A549 (cell line): ENCODE measurements around the gene OR52N4. TPM values are rescaled to one million over a fixed set of nuclear protein-coding genes. Genes with fewer than 3 reads are reported as not detected.

Source experiments
- ATAC-seq, 2 experiments: fragments of 200-7000 bp in 1 of 2; fragments of >200 bp in 1 of 2; cut with Nextera tagmentation in 1 of 2; cut with Tn5 transposase in 1 of 2; 3 replicates each; pipeline versions ENCODE4 v1.8.0 to v1.9.1; 2018 to 2020; ENCODE audit warnings: mild to moderate bottlenecking in 1 of 2, moderate library complexity in 1 of 2
- CTCF ChIA-PET: fragments of 300-600 bp; sonication (Branson Sonifier 250); formaldehyde crosslinking; extraction: SDS; loops from one replicate; lab custom pipeline; 2021; ENCODE audit warnings: antibody characterized with exemption, inconsistent platforms; lab: Yijun Ruan, JAX
- POLR2A ChIA-PET: fragments of 350-600 bp; formaldehyde crosslinking; extraction: SDS; loops from one replicate; lab custom pipeline; 2021; ENCODE audit warnings: antibody characterized with exemption, inconsistent platforms; lab: Yijun Ruan, JAX
- DNase-seq, 2 experiments: peaks; one replicate each; pipeline versions ENCODE4 v3.0.0 to v3.0.0-alpha.2; 2011 to 2016; ENCODE audit warnings: low read depth in 1 of 2, low spot score in 1 of 2
- FAIRE-seq: peaks from 2 replicates; lab custom pipeline; 2011; peaks lifted over from hg19 to GRCh38; lab: Jason Lieb, UNC
- H3K27ac ChIP-seq, 2 experiments: fragments of >200 bp; sonication (Bioruptor Twin); formaldehyde crosslinking; 3 replicates each; pipeline ENCODE4 v1.5.1; 2016 to 2017
- H3K4me1 ChIP-seq: fragments of >200 bp; sonication (Bioruptor Twin); formaldehyde crosslinking; 3 replicates; pipeline ENCODE4 v1.6.1; 2016
- H3K4me2 ChIP-seq: fragments of >200 bp; sonication (Bioruptor Twin); formaldehyde crosslinking; 3 replicates; pipeline ENCODE4 v1.6.1; 2016
- H3K4me3 ChIP-seq: fragments of >200 bp; sonication (Bioruptor Twin); formaldehyde crosslinking; 3 replicates; pipeline ENCODE4 v1.5.1; 2016
- H3K9me3 ChIP-seq: fragments of >200 bp; sonication (Bioruptor Twin); formaldehyde crosslinking; 3 replicates; pipeline ENCODE4 v1.6.1; 2016
- CBX8 ChIP-seq: fragments of 200-600 bp; sonication (generic); IDR thresholded peaks from 2 replicates; pipeline ENCODE4 v1.6.1; 2016
- CEBPB ChIP-seq, 2 experiments: fragments of >200 bp in 1 of 2; sonication (Bioruptor Twin) in 1 of 2; formaldehyde crosslinking in 1 of 2; IDR thresholded peaks; 2 replicates each; pipeline ENCODE4 v1.6.1; 2012 to 2016
- CHD4 ChIP-seq: fragments of 200-600 bp; sonication (generic); IDR thresholded peaks from 2 replicates; pipeline ENCODE4 v1.6.1; 2016; ENCODE audit warnings: antibody characterized with exemption, mild to moderate bottlenecking, borderline replicate concordance
- EHMT2 ChIP-seq: fragments of 200-600 bp; sonication (generic); IDR thresholded peaks from 2 replicates; pipeline ENCODE4 v1.6.1; 2016; ENCODE audit warnings: antibody characterized with exemption, low read depth, mild to moderate bottlenecking, moderate library complexity
- EP300 ChIP-seq, 2 experiments: fragments of >200 bp; sonication (Bioruptor Twin); formaldehyde crosslinking; IDR thresholded peaks; 2 replicates in 1 of 2; 3 replicates in 1 of 2; pipeline ENCODE4 v1.6.1; 2016 to 2017
- FOSB ChIP-seq: fragments of 250-450 bp; sonication (Bioruptor Pico); IDR thresholded peaks from 2 replicates; pipeline ENCODE4 v1.5.0; 2020; ENCODE audit warnings: mild to moderate bottlenecking, moderate library complexity
- HOXB13 ChIP-seq: fragments of 250-450 bp; sonication (Bioruptor Pico); IDR thresholded peaks from 2 replicates; pipeline ENCODE4 v1.5.0; 2020; ENCODE audit warnings: low read depth, mild to moderate bottlenecking, moderate library complexity
- HOXB5 ChIP-seq: fragments of 250-450 bp; sonication (Bioruptor Pico); IDR thresholded peaks from 2 replicates; pipeline ENCODE4 v1.5.0; 2020; ENCODE audit warnings: mild to moderate bottlenecking, moderate library complexity
- JUN ChIP-seq, 2 experiments: fragments of >200 bp; sonication (Bioruptor Twin); formaldehyde crosslinking; IDR thresholded peaks; 2 replicates in 1 of 2; 3 replicates in 1 of 2; pipeline ENCODE4 v1.6.1; 2016 to 2017
- JUNB ChIP-seq: fragments of >200 bp; sonication (Bioruptor Twin); formaldehyde crosslinking; IDR thresholded peaks from 2 replicates; pipeline ENCODE4 v1.6.1; 2016
- KDM1A ChIP-seq: fragments of 200-600 bp; sonication (generic); IDR thresholded peaks from 2 replicates; pipeline ENCODE4 v1.6.1; 2016; ENCODE audit warnings: low read depth, mild to moderate bottlenecking
- MYC ChIP-seq: IDR thresholded peaks from 2 replicates; pipeline ENCODE4 v1.6.1; 2012; ENCODE audit warnings: mild to moderate bottlenecking, inconsistent platforms, low read length, improper control_type of control experiment, borderline replicate concordance
- NPAS2 ChIP-seq: fragments of 250-450 bp; sonication (Bioruptor Pico); IDR thresholded peaks from 2 replicates; pipeline ENCODE4 v1.8.0; 2022; ENCODE audit warnings: mild to moderate bottlenecking, moderate library complexity, borderline replicate concordance
- NR3C1 ChIP-seq: fragments of >200 bp; sonication (Bioruptor Twin); formaldehyde crosslinking; IDR thresholded peaks from 3 replicates; pipeline ENCODE4 v1.6.1; 2017
- PHF8 ChIP-seq: fragments of 200-600 bp; sonication (generic); IDR thresholded peaks from 2 replicates; pipeline ENCODE4 v1.6.1; 2016; ENCODE audit warnings: low read depth, mild to moderate bottlenecking, antibody characterized with exemption, moderate library complexity, borderline replicate concordance
- POLR2AphosphoS2 ChIP-seq: conservative IDR thresholded peaks from 2 replicates; pipeline ENCODE4 v1.6.1; 2012; ENCODE audit warnings: low read length, improper control_type of control experiment, inconsistent platforms
- RAD21 ChIP-seq, 2 experiments: fragments of >200 bp in 1 of 2; sonication (Bioruptor Twin) in 1 of 2; formaldehyde crosslinking in 1 of 2; IDR thresholded peaks in 1 of 2; conservative IDR thresholded peaks in 1 of 2; 2 replicates in 1 of 2; 3 replicates in 1 of 2; pipeline ENCODE4 v1.6.1; 2012 to 2018; ENCODE audit warnings: inconsistent platforms in 1 of 2
- RCOR1 ChIP-seq: fragments of 150-350 bp; IDR thresholded peaks from 2 replicates; pipeline ENCODE4 v1.6.1; 2014; ENCODE audit warnings: antibody characterized with exemption, low read length, low read depth
- RNF2 ChIP-seq: fragments of 200-600 bp; sonication (generic); IDR thresholded peaks from 2 replicates; pipeline ENCODE4 v1.6.1; 2016; ENCODE audit warnings: low read depth, mild to moderate bottlenecking, antibody characterized with exemption, moderate library complexity, borderline replicate concordance
- SMC3 ChIP-seq: fragments of >200 bp; sonication (Bioruptor Twin); formaldehyde crosslinking; IDR thresholded peaks from 3 replicates; pipeline ENCODE4 v1.6.1; 2018; ENCODE audit warnings: inconsistent platforms
- SREBF2 ChIP-seq: fragments of 450-650 bp; IDR thresholded peaks from 2 replicates; pipeline ENCODE4 v1.6.1; 2014; ENCODE audit warnings: mild to moderate bottlenecking, moderate library complexity
- TP53 ChIP-seq: fragments of 250-450 bp; sonication (Bioruptor Pico); IDR thresholded peaks from 2 replicates; pipeline ENCODE4 v1.5.0; 2021; ENCODE audit warnings: mild to moderate bottlenecking, moderate library complexity
- ZFP36 ChIP-seq: fragments of 450-650 bp; IDR thresholded peaks from 2 replicates; pipeline ENCODE4 v1.6.1; 2014; ENCODE audit warnings: borderline replicate concordance; ENCODE audit not compliant: partially characterized antibody
- WGBS: methylation state at CpG from one replicate; pipeline ENCODE4 v1.1.6; 2017; ENCODE audit errors: missing lambda C conversion rate; 5-methylcytosine and 5-hydroxymethylcytosine counted together
- polyA plus RNA-seq, 4 experiments: library from polyadenylated mRNA; depleted of rRNA in 3 of 4; stranded (reverse); fragments of >200 nt; fragmentation: RNase III in 1 of 4; extraction: RNeasy Plus Mini Kit Qiagen cat#74134 plus additional on column Dnase treatment in 1 of 4; gene quantifications; 2 replicates in 3 of 4; 3 replicates in 1 of 4; pipeline ENCODE4 v1.2.3, GENCODE V29; 2011 to 2017
- TF ChIP-seq, protein P1 (sequence below): fragments of >200 bp; sonication (Bioruptor Twin); formaldehyde crosslinking; IDR thresholded peaks from 3 replicates; pipeline ENCODE4 v1.6.1; 2016
- TF ChIP-seq, protein P2 (sequence below): fragments of 250-450 bp; sonication (Bioruptor Pico); IDR thresholded peaks from 2 replicates; pipeline ENCODE4 v1.5.0; 2020; ENCODE audit warnings: low read depth, mild to moderate bottlenecking, moderate library complexity
- TF ChIP-seq, protein P3 (sequence below): IDR thresholded peaks from 2 replicates; pipeline ENCODE4 v1.6.1; 2012
- TF ChIP-seq, protein P4 (sequence below): IDR thresholded peaks from 2 replicates; pipeline ENCODE4 v1.6.1; 2012
- TF ChIP-seq, protein P5 (sequence below): fragments of >200 bp; sonication (Bioruptor Twin); formaldehyde crosslinking; IDR thresholded peaks from 2 replicates; pipeline ENCODE4 v1.6.1; 2016

The OR52N4 gene
- polyA plus RNA-seq, 2 of the 4 experiments (the other 2 are of a cell fraction), result not detected

DNA sequence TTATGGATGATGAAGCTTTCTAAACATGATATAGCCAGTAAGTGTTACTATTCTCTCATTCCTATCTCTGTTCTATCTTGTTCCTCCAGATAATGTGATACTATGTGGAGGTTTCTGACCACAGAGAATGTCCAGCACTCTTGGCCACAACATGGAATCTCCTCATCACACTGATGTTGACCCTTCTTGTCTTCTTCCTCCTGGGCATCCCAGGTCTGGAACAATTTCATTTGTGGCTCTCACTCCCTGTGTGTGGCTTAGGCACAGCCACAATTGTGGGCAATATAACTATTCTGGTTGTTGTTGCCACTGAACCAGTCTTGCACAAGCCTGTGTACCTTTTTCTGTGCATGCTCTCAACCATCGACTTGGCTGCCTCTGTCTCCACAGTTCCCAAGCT, 27.7 kb upstream of the OR52N4 start:
- H3K4me3 ChIP-seq, result no peak overlapping the region
- CTCF ChIA-PET, result interaction anchor here (1.2 kb wide), 1 partner anchor 126 kb away, joined by 3 read pairs; no protein-coding TSS in a partner anchor
- POLR2A ChIA-PET, result no interaction called here
- H3K9me3 ChIP-seq, result no peaks in the 10 kb centered on the region
- ATAC-seq, result no peak
- 0% methylated on average over 1 of the region's 1 CpG for WGBS
- H3K4me1 ChIP-seq, result no peaks in the 10 kb centered on the region
- no peak overlapping the region for H3K27ac ChIP-seq
- no peak for FAIRE-seq
- H3K4me2 ChIP-seq, result no peak overlapping the region
- TF ChIP-seq CHD4, result no peak
- no peak for TF ChIP-seq EHMT2
- TF ChIP-seq, protein P1, sequence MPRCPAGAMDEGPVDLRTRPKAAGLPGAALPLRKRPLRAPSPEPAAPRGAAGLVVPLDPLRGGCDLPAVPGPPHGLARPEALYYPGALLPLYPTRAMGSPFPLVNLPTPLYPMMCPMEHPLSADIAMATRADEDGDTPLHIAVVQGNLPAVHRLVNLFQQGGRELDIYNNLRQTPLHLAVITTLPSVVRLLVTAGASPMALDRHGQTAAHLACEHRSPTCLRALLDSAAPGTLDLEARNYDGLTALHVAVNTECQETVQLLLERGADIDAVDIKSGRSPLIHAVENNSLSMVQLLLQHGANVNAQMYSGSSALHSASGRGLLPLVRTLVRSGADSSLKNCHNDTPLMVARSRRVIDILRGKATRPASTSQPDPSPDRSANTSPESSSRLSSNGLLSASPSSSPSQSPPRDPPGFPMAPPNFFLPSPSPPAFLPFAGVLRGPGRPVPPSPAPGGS, result no peak
- TF ChIP-seq ZFP36, result no peak
- TF ChIP-seq, protein P2, sequence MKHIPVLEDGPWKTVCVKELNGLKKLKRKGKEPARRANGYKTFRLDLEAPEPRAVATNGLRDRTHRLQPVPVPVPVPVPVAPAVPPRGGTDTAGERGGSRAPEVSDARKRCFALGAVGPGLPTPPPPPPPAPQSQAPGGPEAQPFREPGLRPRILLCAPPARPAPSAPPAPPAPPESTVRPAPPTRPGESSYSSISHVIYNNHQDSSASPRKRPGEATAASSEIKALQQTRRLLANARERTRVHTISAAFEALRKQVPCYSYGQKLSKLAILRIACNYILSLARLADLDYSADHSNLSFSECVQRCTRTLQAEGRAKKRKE (CRISPR knock-in tag), result no peak
- TF ChIP-seq RCOR1, result no peak
- no peak for TF ChIP-seq NR3C1
- TF ChIP-seq, protein P3, sequence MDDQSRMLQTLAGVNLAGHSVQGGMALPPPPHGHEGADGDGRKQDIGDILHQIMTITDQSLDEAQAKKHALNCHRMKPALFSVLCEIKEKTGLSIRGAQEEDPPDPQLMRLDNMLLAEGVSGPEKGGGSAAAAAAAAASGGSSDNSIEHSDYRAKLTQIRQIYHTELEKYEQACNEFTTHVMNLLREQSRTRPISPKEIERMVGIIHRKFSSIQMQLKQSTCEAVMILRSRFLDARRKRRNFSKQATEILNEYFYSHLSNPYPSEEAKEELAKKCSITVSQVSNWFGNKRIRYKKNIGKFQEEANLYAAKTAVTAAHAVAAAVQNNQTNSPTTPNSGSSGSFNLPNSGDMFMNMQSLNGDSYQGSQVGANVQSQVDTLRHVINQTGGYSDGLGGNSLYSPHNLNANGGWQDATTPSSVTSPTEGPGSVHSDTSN, result no peak
- no peak for TF ChIP-seq FOSB
- TF ChIP-seq KDM1A, result no peak
- no peak for DNase-seq

DNA sequence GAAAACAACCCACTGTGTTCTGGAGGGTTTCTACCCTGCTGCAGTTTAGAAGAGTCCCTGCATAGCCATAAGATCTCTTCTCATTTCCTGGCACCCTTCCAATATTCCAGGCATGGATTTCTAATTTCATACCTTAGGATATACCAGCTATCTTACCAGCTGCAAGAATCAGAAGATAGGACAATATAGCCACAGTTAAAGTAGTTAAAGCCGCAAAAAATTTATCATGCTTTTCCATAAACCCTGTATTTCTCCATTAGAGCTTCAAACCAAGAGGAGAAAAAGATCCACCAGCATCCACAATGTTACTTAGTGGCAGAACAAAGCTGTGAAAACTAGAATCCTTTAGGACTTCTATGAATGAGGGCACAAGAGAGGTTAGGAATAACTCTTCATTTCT, 26.4 kb upstream of the OR52N4 start:
- no peaks in the 10 kb centered on the region for H3K9me3 ChIP-seq
- DNase-seq, result no peak
- ChIA-PET CTCF (no interaction called here), POLR2A (no interaction called here)
- no peak for ATAC-seq
- WGBS, result 15% methylated on average over 1 of the region's 1 CpG
- no peak overlapping the region for H3K27ac ChIP-seq
- H3K4me1 ChIP-seq, result no peaks in the 10 kb centered on the region
- TF ChIP-seq NPAS2, result no peak
- no peak for TF ChIP-seq TP53 (CRISPR knock-in tag)
- no peak for TF ChIP-seq HOXB13 (CRISPR knock-in tag)
- TF ChIP-seq MYC, result no peak
- no peak for TF ChIP-seq NR3C1
- TF ChIP-seq, protein P4, sequence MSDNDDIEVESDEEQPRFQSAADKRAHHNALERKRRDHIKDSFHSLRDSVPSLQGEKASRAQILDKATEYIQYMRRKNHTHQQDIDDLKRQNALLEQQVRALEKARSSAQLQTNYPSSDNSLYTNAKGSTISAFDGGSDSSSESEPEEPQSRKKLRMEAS, result no peak
- TF ChIP-seq CEBPB (IDR thresholded peaks at IDR 0.05), result no peak
- H3K4me2 ChIP-seq, result no peak overlapping the region
- FAIRE-seq, result no peak
- H3K4me3 ChIP-seq, result no peak overlapping the region

DNA sequence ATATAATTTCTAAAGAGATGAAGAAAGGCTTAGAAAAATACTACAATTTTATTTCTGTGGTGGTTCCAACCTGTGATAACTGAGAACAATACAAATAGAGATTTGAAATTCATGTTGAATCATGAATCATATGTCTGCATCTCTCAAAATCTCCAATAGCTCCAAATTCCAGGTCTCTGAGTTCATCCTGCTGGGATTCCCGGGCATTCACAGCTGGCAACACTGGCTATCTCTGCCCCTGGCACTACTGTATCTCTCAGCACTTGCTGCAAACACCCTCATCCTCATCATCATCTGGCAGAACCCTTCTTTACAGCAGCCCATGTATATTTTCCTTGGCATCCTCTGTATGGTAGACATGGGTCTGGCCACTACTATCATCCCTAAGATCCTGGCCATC, 17.6 kb upstream of the OR52N4 start, which contains the start of gene OR56B1:
OR56B1 (plus strand) TSS at position 53 of the 400 bp plus-strand sequence; CDS start at position 122, 69 bp downstream.
- TF ChIP-seq HOXB13 (CRISPR knock-in tag), result no peak
- no peak for TF ChIP-seq JUN (IDR thresholded peaks at IDR 0.05)
- TF ChIP-seq CBX8, result no peak
- TF ChIP-seq, protein P5, sequence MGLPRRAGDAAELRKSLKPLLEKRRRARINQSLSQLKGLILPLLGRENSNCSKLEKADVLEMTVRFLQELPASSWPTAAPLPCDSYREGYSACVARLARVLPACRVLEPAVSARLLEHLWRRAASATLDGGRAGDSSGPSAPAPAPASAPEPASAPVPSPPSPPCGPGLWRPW, result no peak
- TF ChIP-seq SREBF2, result no peak
- no peak for TF ChIP-seq HOXB5 (CRISPR knock-in tag)
- TF ChIP-seq, protein P4, result no peak
- TF ChIP-seq POLR2AphosphoS2, result no peak
- TF ChIP-seq RNF2, result no peak
- TF ChIP-seq RAD21 (conservative IDR thresholded peaks at IDR 0.05 in 1 of 2, IDR thresholded peaks at IDR 0.05 in 1 of 2), result no peak
- TF ChIP-seq JUNB, result no peak
- no peak for TF ChIP-seq EP300 (IDR thresholded peaks at IDR 0.05)
- no peak for TF ChIP-seq PHF8
- TF ChIP-seq NR3C1, result no peak
- TF ChIP-seq SMC3, result no peak
- no peak for TF ChIP-seq CHD4
- no peak for TF ChIP-seq EHMT2
- TF ChIP-seq MYC, result no peak
- TF ChIP-seq, all 56 proteins: peak for 0
- ChIA-PET CTCF (interaction anchor here (0.7 to 2.0 kb wide), 3 partner anchors 25 to 73 kb away, joined by 3 to 4 read pairs (median 4); no protein-coding TSS in a partner anchor), POLR2A (no interaction called here)
- Histone ChIP-seq H3K27ac (peak within 1 kb of the TSS in 1 of 2 experiments; percentile 64; a peak in 4 of 6 replicates), H3K4me1 (peaks cover 6% of the 10 kb centered on the region; the same call in 1 of the 3 replicates), H3K4me2 (peak within 1 kb of the TSS; percentile 46), H3K4me3 (no peak within 1 kb of the TSS), H3K9me3 (no peaks in the 10 kb centered on the region)
- 0% methylated on average over 1 of the region's 1 CpG for WGBS
- FAIRE-seq, result no peak
- DNase-seq, result peak in 1 of 2 experiments; percentile 8
- ATAC-seq, result peak; percentile 83 to 88
